Adrenal gland (tissue), 12 donors: ENCODE measurements around the gene VSIG10. TPM values are rescaled to one million over a fixed set of nuclear protein-coding genes. Genes with fewer than 3 reads are reported as not detected.

Experiments
- DNase-seq, 7 donors: peaks; one replicate each; pipeline ENCODE4 v3.0.0-alpha.2; 2019 to 2020
- H3K27ac ChIP-seq, 5 donors: fragments of 200-600 bp; sonication (generic) in 4 of 5; 1 replicate in 3 of 5; 2 replicates in 2 of 5; pipeline versions ENCODE4 v1.5.1 to v1.8.0; 2016 to 2020; ENCODE audit warnings: mild to moderate bottlenecking in 1 of 5
- H3K27me3 ChIP-seq: fragments of 200-600 bp; 2 replicates; pipeline ENCODE4 v1.8.0; 2021
- H3K36me3 ChIP-seq, 2 donors: fragments of 200-600 bp; replicated peaks in 1 of 2; 1 replicate in 1 of 2; 2 replicates in 1 of 2; pipeline versions ENCODE4 v1.5.1 to v1.8.0; 2018 to 2022
- H3K4me1 ChIP-seq, 2 donors: fragments of 200-600 bp; replicated peaks in 1 of 2; 1 replicate in 1 of 2; 2 replicates in 1 of 2; pipeline versions ENCODE4 v1.5.1 to v1.8.0; 2018 to 2021
- H3K4me3 ChIP-seq, 4 donors: fragments of 200-600 bp; sonication (generic) in 3 of 4; one replicate each; pipeline ENCODE4 v1.5.1; 2016 to 2018
- H3K9me3 ChIP-seq, 3 donors: fragments of 200-600 bp; sonication (generic) in 1 of 3; replicated peaks in 1 of 3; 1 replicate in 2 of 3; 2 replicates in 1 of 3; pipeline versions ENCODE4 v1.5.1 to v1.8.0; 2016 to 2021
- POLR2A ChIP-seq, 2 donors: fragments of 450-650 bp; IDR thresholded peaks; one replicate each; pipeline ENCODE4 v1.6.1; 2017; ENCODE audit warnings: antibody characterized with exemption in 2 of 2, mild to moderate bottlenecking in 2 of 2, moderate library complexity in 1 of 2
- WGBS, 4 donors: extraction: QIAGEN DNeasy Blood & Tissue Kit in 2 of 4; methylation state at CpG; one replicate each; pipeline versions ENCODE4 v1.1.5 to v1.1.7; 2013 to 2017; 5-methylcytosine and 5-hydroxymethylcytosine counted together
- intact Hi-C, 2 donors: fragments of 100-400 bp; cut with DNase I; formaldehyde crosslinking; loops; one replicate each; pipeline versions ENCODE4 v1.14.1 to v1.15.0; 2022 to 2023
- polyA plus RNA-seq, 3 donors: library from polyadenylated mRNA; stranded (reverse); fragments of 200-250 nt in 2 of 3; fragments of 350-450 nt in 1 of 3; fragmentation: Illumina TruSeq in 1 of 3; extraction: RNeasy Lipid Tissue Mini Kit (QIAGEN cat#74804) in 1 of 3; gene quantifications; one replicate each; pipeline ENCODE4 v1.2.3, GENCODE V29; 2013 to 2014
- total RNA-seq, 9 donors: library from RNA; depleted of rRNA in 4 of 9; stranded (reverse); fragments of >200 nt in 4 of 9; fragments of 120-200 nt in 1 of 9; fragmentation: NEBNext Ultra II Directional in 1 of 9; extraction: Animal tissue kit (Norgen Biotek cat#: 25700) in 1 of 9; gene quantifications; one replicate each; pipeline versions ENCODE4 v1.1.0 to v1.2.4, GENCODE V29; 2013 to 2023
- TF ChIP-seq, protein P1 (sequence below), 6 experiments: fragments of 450-650 bp in 4 of 6; fragments of 200-600 bp in 2 of 6; sonication (generic) in 1 of 6; IDR thresholded peaks; 1 replicate in 5 of 6; 2 replicates in 1 of 6; pipeline versions ENCODE4 v1.5.1 to v1.8.0; 2016 to 2021; ENCODE audit warnings: antibody characterized with exemption in 6 of 6, mild to moderate bottlenecking in 2 of 6, moderate library complexity in 1 of 6
- donor health status: healthy with polysubstance abuse.
- donor health status: Bipolar disorder and iron deficiency.
- donor health status: DM: yes; HTN: yes; CAD: no.
- donor health status: DM: no; HTN: no; CAD: no.
- donor health status: DM: no; HTN: no; CAD: no.
- donor health status: DM: yes; HTN: yes; CAD: no.

Gene VSIG10
- total and polyA plus RNA-seq, 12 donors, result 22.6 to 87.6 (median 53.0) TPM

DNA sequence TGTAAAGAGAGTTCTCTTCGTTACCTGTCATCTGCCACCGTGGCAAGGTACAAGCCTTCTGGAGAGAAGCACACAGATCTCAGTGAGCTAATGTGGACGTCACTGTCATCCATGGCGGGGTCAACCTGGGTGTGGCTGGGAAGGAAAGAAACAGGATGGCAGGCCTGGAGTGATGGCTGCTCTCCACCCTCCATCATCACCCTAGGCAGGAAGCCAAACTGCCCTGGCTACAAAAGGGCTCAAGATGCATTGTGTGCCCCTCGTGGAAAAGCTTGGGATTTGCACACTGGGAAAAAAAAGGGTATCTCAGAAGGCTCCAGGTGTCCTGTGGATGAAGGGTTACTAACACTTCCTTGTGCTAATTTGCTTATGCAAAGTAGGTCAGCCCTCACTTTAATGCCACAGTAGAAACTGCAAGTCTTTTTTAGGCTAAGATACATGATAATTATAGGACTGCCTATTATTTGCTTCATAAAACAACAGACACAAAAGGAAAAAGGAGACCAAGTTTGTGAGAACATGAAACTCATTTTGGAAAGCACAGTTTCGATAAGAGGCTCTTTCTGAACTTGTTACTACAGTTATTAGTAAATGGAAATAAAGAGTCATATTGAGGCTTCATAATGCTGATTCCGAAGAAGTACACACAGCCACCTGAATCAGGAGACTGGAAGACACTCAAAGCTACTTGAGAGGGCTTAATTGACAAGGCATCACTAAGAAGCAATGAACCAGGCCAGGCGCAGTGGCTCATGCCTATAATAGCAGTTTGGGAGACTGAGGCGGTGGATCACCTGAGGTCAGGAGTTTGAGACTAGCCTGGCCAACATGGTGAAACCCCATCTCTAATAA lies 68.4 kb downstream of the VSIG10 start:
- Histone ChIP-seq H3K27me3 (no peaks in the 10 kb centered on the region), H3K36me3 (peaks cover 0 to 95% of the 10 kb centered on the region in 2 donors), H3K27ac (no peak overlapping the region), H3K9me3 (no peaks in the 10 kb centered on the region), H3K4me3 (no peak overlapping the region), H3K4me1 (no peaks in the 10 kb centered on the region)
- WGBS, 4 donors, result 80 to 91% (median 86%) methylated on average over 5 to 9 of the region's 9 CpGs
- DNase-seq, result no peak
- TF ChIP-seq, protein P1, sequence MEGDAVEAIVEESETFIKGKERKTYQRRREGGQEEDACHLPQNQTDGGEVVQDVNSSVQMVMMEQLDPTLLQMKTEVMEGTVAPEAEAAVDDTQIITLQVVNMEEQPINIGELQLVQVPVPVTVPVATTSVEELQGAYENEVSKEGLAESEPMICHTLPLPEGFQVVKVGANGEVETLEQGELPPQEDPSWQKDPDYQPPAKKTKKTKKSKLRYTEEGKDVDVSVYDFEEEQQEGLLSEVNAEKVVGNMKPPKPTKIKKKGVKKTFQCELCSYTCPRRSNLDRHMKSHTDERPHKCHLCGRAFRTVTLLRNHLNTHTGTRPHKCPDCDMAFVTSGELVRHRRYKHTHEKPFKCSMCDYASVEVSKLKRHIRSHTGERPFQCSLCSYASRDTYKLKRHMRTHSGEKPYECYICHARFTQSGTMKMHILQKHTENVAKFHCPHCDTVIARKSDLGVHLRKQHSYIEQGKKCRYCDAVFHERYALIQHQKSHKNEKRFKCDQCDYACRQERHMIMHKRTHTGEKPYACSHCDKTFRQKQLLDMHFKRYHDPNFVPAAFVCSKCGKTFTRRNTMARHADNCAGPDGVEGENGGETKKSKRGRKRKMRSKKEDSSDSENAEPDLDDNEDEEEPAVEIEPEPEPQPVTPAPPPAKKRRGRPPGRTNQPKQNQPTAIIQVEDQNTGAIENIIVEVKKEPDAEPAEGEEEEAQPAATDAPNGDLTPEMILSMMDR (IDR thresholded peaks at IDR 0.05), result peak in 1 of 6 experiments; percentile 0
- TF ChIP-seq POLR2A (IDR thresholded peaks at IDR 0.05), result no peak
- intact Hi-C loops, result no loop called here

DNA sequence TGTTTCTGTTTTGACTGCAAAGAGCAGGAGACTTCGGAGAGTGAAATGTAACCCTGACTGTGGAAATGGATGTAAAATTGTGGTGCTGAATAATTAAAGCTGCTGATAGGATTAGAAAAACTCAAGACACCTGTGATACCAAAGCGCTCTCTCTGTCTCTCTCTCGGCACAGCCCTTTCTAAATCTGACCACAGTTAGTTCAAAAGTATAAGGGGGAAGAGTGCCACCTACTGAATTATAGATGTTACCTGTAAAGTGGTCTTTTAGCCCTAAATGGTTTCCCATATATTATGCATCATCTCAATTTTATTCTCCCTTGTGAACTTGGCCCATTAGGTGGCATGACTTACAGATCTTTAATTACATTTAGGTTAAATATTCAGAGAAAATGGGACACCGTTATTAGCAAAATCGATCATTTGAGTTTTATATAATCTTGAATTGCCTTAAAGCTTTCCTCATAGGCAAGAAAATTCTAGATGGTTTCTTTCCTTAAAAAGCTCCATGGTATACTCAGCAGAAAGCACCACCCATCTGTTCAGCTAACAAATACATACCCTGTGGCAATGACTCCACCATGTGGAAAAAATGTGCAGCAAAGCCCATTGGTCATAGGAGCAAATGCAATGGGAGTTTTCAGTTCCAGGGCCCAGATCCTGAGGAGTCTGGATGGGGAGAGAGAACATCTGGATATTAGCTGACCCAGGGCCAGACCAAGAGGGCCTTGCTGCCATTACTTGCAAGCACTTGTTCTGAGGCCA lies 69.2 kb downstream of the VSIG10 start:
- Histone ChIP-seq H3K9me3 (no peaks in the 10 kb centered on the region), H3K27me3 (no peaks in the 10 kb centered on the region), H3K4me3 (no peak overlapping the region), H3K27ac (no peak overlapping the region), H3K36me3 (peaks cover 0 to 94% of the 10 kb centered on the region in 2 donors), H3K4me1 (no peaks in the 10 kb centered on the region)
- intact Hi-C loops, result no loop called here
- WGBS, 4 donors, result 88 to 95% (median 91%) methylated on average over 5 of the region's 5 CpGs
- peak in 1 of 7 donors; percentile 69 for DNase-seq
- TF ChIP-seq, protein P1 (IDR thresholded peaks at IDR 0.05), result peak in 3 of 6 experiments; percentile 14 to 38 (median 33)
- no peak for TF ChIP-seq POLR2A (IDR thresholded peaks at IDR 0.05)

DNA sequence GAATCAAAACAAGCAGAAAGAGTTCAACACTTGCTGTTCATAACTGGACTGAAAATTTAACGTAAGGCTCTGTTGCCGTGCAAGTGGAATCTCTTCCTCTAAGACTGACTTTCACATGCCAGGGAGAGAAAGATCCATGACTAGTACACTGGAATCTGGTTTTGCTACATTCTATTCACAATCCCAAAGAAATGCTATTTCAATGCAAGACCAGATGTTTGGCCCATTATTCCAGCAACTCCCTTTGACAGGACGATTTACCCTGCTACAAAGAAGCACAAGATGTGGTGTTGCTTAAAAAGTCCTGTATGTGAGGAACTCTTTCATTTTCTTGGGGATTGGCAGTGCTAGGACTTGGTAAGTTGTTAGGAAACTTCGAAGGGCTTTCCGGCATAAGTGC lies 69.9 kb downstream of the VSIG10 start:
- intact Hi-C loops, result no loop called here
- peaks cover 0 to 87% of the 10 kb centered on the region in 2 donors for H3K36me3 ChIP-seq
- no peaks in the 10 kb centered on the region for H3K4me1 ChIP-seq
- whole genome bisulfite sequencing, 4 donors, result 89 to 91% (median 89%) methylated on average over 5 of the region's 5 CpGs
- no peaks in the 10 kb centered on the region for H3K27me3 ChIP-seq
- H3K4me3 ChIP-seq, result no peak overlapping the region
- peak overlapping the region in 1 of 5 donors; percentile 22 for H3K27ac ChIP-seq
- DNase-seq, result no peak
- H3K9me3 ChIP-seq, result no peaks in the 10 kb centered on the region
- TF ChIP-seq, protein P1 (IDR thresholded peaks at IDR 0.05), result no peak
- TF ChIP-seq POLR2A (IDR thresholded peaks at IDR 0.05), result no peak

- Histone ChIP-seq H3K36me3 (peaks cover 0 to 85% of the 10 kb centered on the region in 2 donors), H3K4me1 (no peaks in the 10 kb centered on the region), H3K27ac (peak overlapping the region in 1 of 5 donors; percentile 22), H3K4me3 (no peak overlapping the region), H3K27me3 (no peaks in the 10 kb centered on the region), H3K9me3 (no peaks in the 10 kb centered on the region)
- no peak for DNase-seq
- intact Hi-C loops, result no loop called here
- TF ChIP-seq, protein P1 (IDR thresholded peaks at IDR 0.05), result no peak
- TF ChIP-seq POLR2A (IDR thresholded peaks at IDR 0.05), result no peak
- WGBS, 4 donors, result 77 to 91% (median 84%) methylated on average over 5 of the region's 5 CpGs
Observed at GRCh38 chr12:118033323-118033722, 70.5 kb downstream of the VSIG10 start.
